Caco-2 (cell line): Measurements from ENCODE around the gene CLDN6. TPM values are rescaled to one million over a fixed set of nuclear protein-coding genes. Genes with fewer than 3 reads are reported as not detected.

Experiments
- BruUV-seq: library from RNA; stranded (reverse); fragments of 400-500 nt; replicated peaks from 2 replicates; lab custom pipeline; 2021; lab: Mats Ljungman, UMichigan
- CTCF ChIA-PET: fragments of 300-600 bp; sonication (Branson Sonifier 250); formaldehyde crosslinking; loops from one replicate; lab custom pipeline; 2022; ENCODE audit warnings: antibody characterized with exemption; lab: Charles Lee
- POLR2A ChIA-PET: fragments of 300-600 bp; sonication (Branson Sonifier 250); formaldehyde crosslinking; loops from one replicate; lab custom pipeline; 2022; ENCODE audit warnings: antibody characterized with exemption; lab: Charles Lee
- DNase-seq, 2 experiments: peaks; one replicate each; pipeline versions ENCODE4 v3.0.0 to v3.0.0-alpha.2; 2020 to 2022
- H3K27me3 ChIP-seq: replicated peaks from 2 replicates; pipeline ENCODE4 v1.6.0; 2011; ENCODE audit warnings: low read length; ENCODE audit not compliant: control insufficient read depth, insufficient read depth
- H3K36me3 ChIP-seq: 2 replicates; pipeline ENCODE4 v1.5.1; 2011; ENCODE audit warnings: low read length; ENCODE audit not compliant: control insufficient read depth, insufficient read depth
- H3K4me1 ChIP-seq: fragments of 250-450 bp; sonication (Bioruptor Pico); 2 replicates; pipeline ENCODE4 v1.5.1; 2020; ENCODE audit warnings: mild to moderate bottlenecking
- H3K4me3 ChIP-seq: 2 replicates; pipeline ENCODE4 v1.5.1; 2011; ENCODE audit warnings: low read depth, mild to moderate bottlenecking, control low read depth, low read length
- H3K9me3 ChIP-seq: fragments of 250-450 bp; sonication (Bioruptor Pico); 2 replicates; pipeline ENCODE4 v1.5.1; 2020; ENCODE audit warnings: mild to moderate bottlenecking, moderate library complexity
- H3K27ac Mint-ChIP-seq: one replicate; pipeline ENCODE4 v1.8.0; 2022; ENCODE audit warnings: mixed read lengths; ENCODE audit not compliant: unreplicated experiment
- H3K27me3 Mint-ChIP-seq: one replicate; pipeline ENCODE4 v1.8.0; 2022; ENCODE audit warnings: mixed read lengths; ENCODE audit not compliant: insufficient read depth, unreplicated experiment
- H3K36me3 Mint-ChIP-seq: one replicate; pipeline ENCODE4 v1.8.0; 2022; ENCODE audit warnings: mild to moderate bottlenecking, mixed read lengths; ENCODE audit not compliant: insufficient read depth, unreplicated experiment
- H3K4me1 Mint-ChIP-seq: one replicate; pipeline ENCODE4 v1.8.0; 2022; ENCODE audit warnings: low read depth, mixed read lengths; ENCODE audit not compliant: unreplicated experiment
- H3K4me3 Mint-ChIP-seq: one replicate; pipeline ENCODE4 v1.8.0; 2022; ENCODE audit warnings: mild to moderate bottlenecking, moderate library complexity, mixed read lengths; ENCODE audit not compliant: unreplicated experiment
- H3K9me3 Mint-ChIP-seq: one replicate; pipeline ENCODE4 v1.8.0; 2022; ENCODE audit warnings: mixed read lengths; ENCODE audit not compliant: unreplicated experiment
- CTCF ChIP-seq, 2 experiments: fragments of 200-600 bp in 1 of 2; IDR thresholded peaks; 1 replicate in 1 of 2; 2 replicates in 1 of 2; pipeline versions ENCODE4 v1.5.1 to v1.8.0; 2011 to 2022; ENCODE audit warnings: antibody characterized with exemption in 1 of 2, control low read depth in 1 of 2, inconsistent platforms in 1 of 2, low read depth in 1 of 2, low read length in 1 of 2, mild to moderate bottlenecking in 1 of 2, moderate library complexity in 1 of 2; ENCODE audit not compliant: insufficient read depth in 1 of 2, severe bottlenecking in 1 of 2, unreplicated experiment in 1 of 2
- intact Hi-C: fragments of 100-400 bp; cut with micrococcal nuclease; formaldehyde crosslinking; loops from one replicate; pipeline ENCODE4 v1.10.0; 2022; ENCODE audit not compliant: unreplicated experiment
- total RNA-seq: library from RNA; stranded (reverse); gene quantifications from 2 replicates; pipeline ENCODE4 v1.2.3, GENCODE V29; 2022

CLDN6 gene
- total RNA-seq, 1 experiment from 2014 or later: 9.0 TPM

- Histone ChIP-seq H3K4me1 (peaks cover 77% of the 10 kb centered on the region), H3K36me3 (no peaks in the 10 kb centered on the region), H3K27me3 (no peaks in the 10 kb centered on the region), H3K9me3 (no peaks in the 10 kb centered on the region), H3K4me3 (no peak overlapping the region)
- DNase-seq: peak; percentile 96 to 97
- BruUV-seq: no TSS peak
- H3K36me3 Mint-ChIP-seq: peaks cover 23% of the 10 kb centered on the region
- POLR2A ChIA-PET: interaction anchor here (0.6 to 2.0 kb wide), 5 partner anchors 10 to 272 kb away, joined by 3 to 34 read pairs (median 6); partner anchors contain the start of genes FLYWCH1, HCFC1R1, THOC6 and TNFRSF12A
- TF ChIP-seq CTCF (IDR thresholded peaks at IDR 0.05; ENCODE audit: insufficient read depth in 1 of 2, low read depth in 1 of 2, low read length in 1 of 2, severe bottlenecking in 1 of 2, unreplicated experiment in 1 of 2): no peak
- H3K27ac Mint-ChIP-seq: peak overlapping the region; percentile 94
- no peaks in the 10 kb centered on the region for H3K27me3 Mint-ChIP-seq
- CTCF ChIA-PET: interaction anchor here (1.0 to 1.8 kb wide), 6 partner anchors 8 to 22 kb away, joined by 3 to 12 read pairs (median 7); partner anchors contain the start of genes HCFC1R1, THOC6 and TNFRSF12A
- H3K4me1 Mint-ChIP-seq: peaks cover 27% of the 10 kb centered on the region
- intact Hi-C loops: loop anchor here (1.0 kb wide), 1 partner anchor 11 kb away; the partner anchor contains the start of gene TNFRSF12A
- peak overlapping the region; percentile 45 for H3K4me3 Mint-ChIP-seq
- H3K9me3 Mint-ChIP-seq: no peaks in the 10 kb centered on the region
Measured at GRCh38 chr16:3009568-3010390, 8.2 kb downstream of the CLDN6 start.

DNA sequence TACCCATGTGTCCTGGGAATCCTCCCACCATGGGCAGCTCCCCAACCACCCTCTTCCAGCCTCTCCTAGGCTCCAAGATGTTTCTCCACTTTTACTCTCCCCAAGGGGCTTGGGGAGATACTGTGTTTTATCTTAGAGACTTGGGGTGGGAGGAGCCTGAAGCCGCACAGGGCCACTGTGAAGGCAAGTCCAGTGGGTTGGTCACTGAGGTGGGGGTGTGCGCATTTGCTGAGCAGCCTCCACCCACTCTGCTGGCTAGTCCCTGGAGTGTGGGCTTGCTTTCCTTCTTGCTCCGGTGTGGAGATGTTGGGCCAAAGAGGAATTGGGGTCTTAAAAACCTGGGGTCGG lies 9.3 kb downstream of the CLDN6 start:
- Histone ChIP-seq H3K4me3 (no peak overlapping the region), H3K9me3 (no peaks in the 10 kb centered on the region), H3K4me1 (peaks cover 74% of the 10 kb centered on the region), H3K27me3 (no peaks in the 10 kb centered on the region), H3K36me3 (no peaks in the 10 kb centered on the region)
- Mint-ChIP-seq H3K27ac (peak overlapping the region; percentile 94), H3K4me3 (peak overlapping the region; percentile 70), H3K27me3 (no peaks in the 10 kb centered on the region), H3K36me3 (peaks cover 30% of the 10 kb centered on the region), H3K9me3 (no peaks in the 10 kb centered on the region), H3K4me1 (peaks cover 18% of the 10 kb centered on the region)
- intact Hi-C loops: no loop called here
- no peak for TF ChIP-seq CTCF (IDR thresholded peaks at IDR 0.05; ENCODE audit: insufficient read depth in 1 of 2, low read depth in 1 of 2, low read length in 1 of 2, severe bottlenecking in 1 of 2, unreplicated experiment in 1 of 2)
- ChIA-PET POLR2A (interaction anchor here (1.2 to 6.5 kb wide), 2 partner anchors 13 to 19 kb away, joined by 4 to 83 read pairs; partner anchors contain the start of genes HCFC1R1, THOC6 and TNFRSF12A), CTCF (interaction anchor here (1.3 to 2.7 kb wide), 2 partner anchors 19 to 23 kb away, joined by 3 to 14 read pairs; no protein-coding TSS in a partner anchor)
- DNase-seq: peak in 1 of 2 experiments; percentile 87
- BruUV-seq: no TSS peak

DNA sequence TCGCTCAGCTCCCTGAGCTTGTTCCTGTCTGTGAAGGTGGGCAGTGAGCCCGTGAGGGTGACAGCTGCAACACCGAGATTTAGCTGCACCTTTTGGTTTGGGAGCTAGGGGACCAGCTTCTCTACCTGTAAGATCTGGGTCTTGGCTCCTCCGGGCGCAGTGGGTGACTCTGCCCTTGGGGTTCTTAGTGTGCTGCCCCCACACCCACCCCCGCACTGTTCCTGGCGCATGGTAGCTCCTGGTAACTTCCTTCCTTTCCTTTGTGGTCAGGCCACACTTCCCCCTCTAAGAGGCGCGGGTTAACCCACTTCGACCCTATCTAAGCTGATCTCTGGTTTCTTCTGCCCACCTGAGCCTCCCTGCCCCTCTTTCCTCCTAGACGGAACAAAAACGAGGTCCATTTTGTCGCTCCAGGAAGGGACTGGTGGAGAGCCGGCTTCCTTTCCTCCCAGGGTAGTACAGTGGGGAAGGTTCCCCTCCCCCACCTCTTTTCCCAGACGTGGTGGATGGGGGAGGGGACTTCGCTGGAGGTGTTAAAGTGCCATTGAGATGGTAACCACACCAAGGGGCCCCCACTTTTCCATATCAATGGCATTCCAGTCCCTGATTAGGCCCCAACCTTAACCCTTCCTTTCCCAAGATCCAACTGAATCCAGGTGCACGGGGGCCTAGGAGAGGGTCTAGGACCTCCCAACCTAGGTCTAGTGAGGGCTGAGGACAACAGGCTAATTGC lies 9.9 kb downstream of the CLDN6 start:
- Mint-ChIP-seq H3K9me3 (no peaks in the 10 kb centered on the region), H3K36me3 (peaks cover 32% of the 10 kb centered on the region), H3K27me3 (no peaks in the 10 kb centered on the region), H3K4me3 (peak overlapping the region; percentile 70), H3K4me1 (peaks cover 18% of the 10 kb centered on the region), H3K27ac (peak overlapping the region; percentile 94)
- H3K4me3 ChIP-seq: no peak overlapping the region
- no peaks in the 10 kb centered on the region for H3K27me3 ChIP-seq
- DNase-seq: peak; percentile 67 to 88
- CTCF ChIA-PET: interaction anchor here (1.3 to 6.6 kb wide), 3 partner anchors 13 to 24 kb away, joined by 3 to 113 read pairs (median 14); partner anchors contain the start of genes HCFC1R1, THOC6 and TNFRSF12A
- peaks cover 71% of the 10 kb centered on the region for H3K4me1 ChIP-seq
- intact Hi-C loops: no loop called here
- POLR2A ChIA-PET: interaction anchor here (0.5 to 6.5 kb wide), 3 partner anchors 14 to 127 kb away, joined by 4 to 83 read pairs (median 5); partner anchors contain the start of genes HCFC1R1, THOC6, TNFRSF12A and ZNF213
- no peak for TF ChIP-seq CTCF (IDR thresholded peaks at IDR 0.05; ENCODE audit: insufficient read depth in 1 of 2, low read depth in 1 of 2, low read length in 1 of 2, severe bottlenecking in 1 of 2, unreplicated experiment in 1 of 2)
- H3K36me3 ChIP-seq: no peaks in the 10 kb centered on the region
- BruUV-seq: no TSS peak
- no peaks in the 10 kb centered on the region for H3K9me3 ChIP-seq
